ENCODE results near the gene TMEM271.
A peak's percentile ranks its signal among the peaks of the same experiment; 100 is the strongest.

GRCh38 chr4:604131-604530, 28.0 kb upstream of the TMEM271 start:
- TF ChIP-seq CTCF (IDR thresholded peaks at IDR 0.05; ENCODE audit: low read depth, low read length), result no peak
- TF ChIP-seq MAX (IDR thresholded peaks at IDR 0.05; ENCODE audit: low read depth, low read length), result peak; percentile 30; the same call in 1 of the 2 replicates

All from NB4 (cell line).